ENCODE data around the gene MECR. TPM values are rescaled to one million over a fixed set of nuclear protein-coding genes. Genes with fewer than 3 reads are reported as not detected.
"Not testable (repeated sequence)": the region's sequence is repeated elsewhere in the genome, so short reads cannot be mapped to it uniquely, and the experiment has no call there.

Gene MECR
- total RNA-seq, 1 donor from 2014 or later: 13.5 TPM

DNA sequence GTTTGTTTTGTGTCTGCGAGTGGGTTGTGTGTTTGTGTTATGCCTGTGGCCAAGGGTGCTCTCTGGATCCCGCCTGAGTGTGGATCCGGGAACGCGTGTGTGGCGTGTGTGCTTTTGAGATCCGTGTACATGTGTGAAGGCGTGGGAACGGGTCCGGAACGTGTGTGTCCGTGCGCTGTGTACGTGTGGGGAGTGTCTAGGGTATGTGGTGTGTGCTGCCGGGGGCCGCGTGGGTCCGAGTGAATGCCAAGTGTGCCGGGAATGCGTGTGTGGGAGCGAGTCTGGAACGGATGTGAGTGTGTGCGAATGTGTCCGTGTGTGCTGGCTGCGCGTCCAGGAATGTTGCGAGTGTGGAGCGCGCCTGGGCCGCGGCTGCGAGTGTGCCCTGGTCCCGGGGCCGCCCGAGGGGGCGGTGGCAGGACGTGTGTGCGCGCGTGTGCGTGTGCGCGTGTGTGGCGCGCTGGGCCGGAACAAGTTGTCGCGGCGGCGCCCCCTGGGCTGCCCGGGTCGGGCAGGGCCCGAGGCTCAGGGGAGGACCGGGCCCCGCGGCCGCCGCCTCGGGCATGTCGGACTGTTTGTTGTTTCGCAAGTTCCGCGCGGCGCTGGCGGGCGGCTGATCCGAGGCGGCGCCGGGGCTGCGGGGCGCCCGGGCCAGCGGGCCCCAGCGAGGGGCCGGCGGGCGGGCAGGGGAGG, 6.5 kb upstream of the MECR start:
- FAIRE-seq (no peak), DNase-seq (ENCODE audit: low spot score in 2 of 2) (peak; percentile 60 to 61)

DNA sequence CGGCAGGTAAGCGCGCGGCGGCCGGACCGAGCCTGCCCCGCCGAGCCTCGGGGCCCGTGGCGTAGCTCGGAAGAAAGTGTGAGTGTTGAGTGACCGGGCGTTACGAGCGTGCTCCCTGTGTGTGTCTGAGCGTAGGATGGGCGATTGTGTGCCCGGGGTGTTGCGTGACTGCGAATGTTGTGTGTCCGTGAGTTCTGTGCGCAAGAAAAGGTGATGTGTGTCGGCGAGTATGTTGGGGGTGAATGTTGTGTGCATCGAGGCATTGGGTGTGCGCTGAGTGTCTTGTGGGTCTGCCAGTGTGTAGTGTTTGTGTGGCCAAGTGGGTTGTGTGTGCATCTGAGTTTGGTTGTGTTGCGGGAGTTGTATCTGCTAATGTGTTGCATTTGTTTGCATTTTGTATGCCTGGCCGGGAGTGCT, 6.0 kb upstream of the MECR start:
- FAIRE-seq: no peak
- no peak for DNase-seq (ENCODE audit: low spot score in 2 of 2)

DNA sequence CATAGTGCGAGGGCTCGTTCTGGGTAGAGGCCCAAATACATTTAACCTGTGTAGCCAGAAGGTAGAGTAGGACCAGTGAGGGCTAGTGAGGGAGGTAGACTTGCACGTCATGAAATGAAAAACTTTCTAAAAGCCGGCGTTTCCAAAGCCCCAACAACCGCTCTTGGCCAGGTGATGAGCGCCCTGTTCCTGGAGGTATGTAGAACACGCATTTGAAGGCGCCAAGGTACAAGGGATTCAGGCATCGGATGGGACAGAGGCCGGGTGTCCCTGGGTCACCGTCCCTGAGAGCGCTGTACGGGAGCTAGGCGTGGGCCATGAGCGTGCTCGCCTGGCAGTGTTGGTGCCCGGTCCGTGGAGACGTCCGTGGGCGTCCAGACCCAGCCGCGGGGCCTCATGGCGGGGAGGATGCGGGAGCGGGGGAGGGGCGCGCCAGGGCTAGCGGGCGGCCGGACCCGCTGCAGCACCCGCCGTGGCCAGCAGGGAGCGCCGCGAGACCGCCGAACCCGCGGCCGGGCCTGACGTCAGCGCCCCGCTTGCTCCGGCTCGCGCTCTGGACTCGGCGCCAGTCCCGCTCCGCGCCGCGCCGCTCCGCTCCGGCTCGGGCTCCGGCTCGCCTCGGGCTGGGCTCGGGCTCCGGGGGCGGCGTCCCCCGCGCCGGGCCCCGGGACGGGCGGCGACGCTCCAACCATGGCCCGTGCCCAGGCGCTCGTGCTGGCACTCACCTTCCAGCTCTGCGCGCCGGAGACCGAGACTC, 5.4 kb upstream of the MECR start, which contains the start of gene PTPRU:
Gene PTPRU (plus strand): TSS at position 568 of the 757 bp plus-strand sequence. CDS start 123 bp downstream, at position 691.
- FAIRE-seq (no peak), DNase-seq (ENCODE audit: low spot score in 2 of 2) (peak; percentile 97)

DNA sequence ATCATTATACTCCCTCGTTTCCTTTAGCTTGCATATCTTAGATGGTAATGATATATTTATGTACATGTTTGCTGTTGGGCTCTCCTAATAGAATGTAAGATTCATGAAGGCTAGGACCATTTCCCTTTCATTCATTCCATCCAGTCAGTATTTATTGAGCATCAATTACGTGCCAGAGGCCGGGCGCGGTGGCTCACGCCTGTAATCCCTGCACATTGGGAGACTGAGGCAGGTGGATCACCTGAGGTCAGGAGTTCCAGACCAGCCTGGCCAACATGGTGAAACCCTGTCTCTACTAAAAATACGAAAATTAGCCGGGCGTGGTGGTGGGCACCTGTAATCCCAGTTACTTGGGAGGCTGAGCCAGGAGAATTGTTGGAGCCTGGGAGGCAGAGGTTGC, 4.1 kb upstream of the MECR start:
- not testable (repeated sequence) for FAIRE-seq; DNase-seq (ENCODE audit: low spot score in 2 of 2)

DNA sequence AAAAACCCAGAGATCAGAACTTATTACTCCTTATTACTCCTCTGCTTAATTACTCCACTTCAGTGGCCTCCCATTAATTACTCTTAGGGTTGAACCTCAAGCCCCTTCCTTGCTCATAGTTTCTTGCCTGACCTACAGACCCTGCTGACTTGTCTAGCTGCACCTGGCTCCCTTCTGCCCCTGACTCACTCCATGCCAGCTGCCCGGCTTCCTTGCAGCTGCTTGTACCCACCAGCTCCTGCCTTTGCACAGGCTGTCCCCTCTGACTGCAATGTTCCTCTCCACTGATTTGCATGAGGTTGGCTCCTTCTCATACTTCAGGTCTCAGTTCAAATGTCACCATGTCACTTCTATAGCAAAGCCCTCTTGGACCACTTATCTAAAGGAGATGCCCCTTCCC, 3.7 kb upstream of the MECR start:
- FAIRE-seq: no peak

DNA sequence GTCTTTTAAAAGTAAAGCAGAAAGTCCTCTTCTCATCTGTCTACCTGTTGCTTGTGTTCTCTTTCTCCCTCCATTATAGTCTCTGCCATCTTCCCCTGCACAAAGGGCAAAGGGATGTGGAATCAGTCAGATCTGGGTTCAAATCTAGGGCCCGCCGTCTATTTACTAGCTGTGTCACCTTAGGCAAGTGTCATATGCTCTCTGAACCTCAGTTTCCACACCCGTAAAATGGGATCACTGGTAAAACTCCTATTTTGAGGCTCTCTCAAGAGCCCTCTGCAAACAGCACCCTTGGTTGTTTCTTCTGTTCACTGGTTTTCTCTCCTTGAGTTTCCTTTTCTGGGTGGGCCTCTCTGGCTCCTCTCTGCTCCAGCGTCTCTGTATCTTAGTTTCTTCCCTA, 3.0 kb upstream of the MECR start:
- FAIRE-seq (no peak), DNase-seq (ENCODE audit: low spot score in 2 of 2) (no peak)

More for the DNA sequence above, 3.7 kb upstream of the MECR start:
- no peak for DNase-seq (ENCODE audit: low spot score in 2 of 2)

DNA sequence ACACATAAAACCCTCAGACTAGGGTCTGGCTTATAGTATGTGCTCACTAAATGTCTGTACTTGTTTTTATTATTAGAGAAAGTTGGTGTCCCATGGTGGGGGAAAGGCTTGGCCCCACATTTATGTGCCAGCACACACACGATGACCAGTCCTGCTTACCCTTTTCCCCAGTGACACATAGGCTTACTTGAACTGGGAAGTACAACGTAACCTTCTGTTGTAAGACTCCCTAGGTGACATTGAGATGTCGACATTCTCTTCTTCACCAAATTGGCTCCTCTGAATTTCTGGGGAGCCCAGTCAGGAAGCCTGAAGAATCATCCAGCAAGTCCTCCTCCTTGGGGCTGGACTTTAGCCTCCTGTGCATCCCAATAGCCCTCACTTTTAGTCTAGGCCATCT, 1.7 kb upstream of the MECR start:
- DNase-seq (ENCODE audit: low spot score in 2 of 2): no peak
- FAIRE-seq: no peak

DNA sequence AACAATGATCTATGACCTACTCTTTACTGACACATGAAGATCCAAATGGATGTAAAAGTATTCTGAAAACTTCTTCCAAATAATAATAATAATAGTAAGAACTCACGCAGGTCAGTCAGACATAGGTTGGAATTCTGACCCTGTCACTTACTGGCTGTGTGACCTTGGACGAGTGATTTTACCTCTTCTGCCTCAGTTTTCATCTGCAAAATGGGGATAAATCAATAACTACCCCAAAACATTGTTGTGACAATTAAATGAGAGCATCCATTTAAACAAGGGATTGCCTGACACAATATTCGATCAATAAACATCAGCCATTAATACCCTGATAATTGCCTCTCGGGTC, 556 bp downstream of the MECR start:
- FAIRE-seq: no peak
- no peak for DNase-seq (ENCODE audit: low spot score in 2 of 2)

DNA sequence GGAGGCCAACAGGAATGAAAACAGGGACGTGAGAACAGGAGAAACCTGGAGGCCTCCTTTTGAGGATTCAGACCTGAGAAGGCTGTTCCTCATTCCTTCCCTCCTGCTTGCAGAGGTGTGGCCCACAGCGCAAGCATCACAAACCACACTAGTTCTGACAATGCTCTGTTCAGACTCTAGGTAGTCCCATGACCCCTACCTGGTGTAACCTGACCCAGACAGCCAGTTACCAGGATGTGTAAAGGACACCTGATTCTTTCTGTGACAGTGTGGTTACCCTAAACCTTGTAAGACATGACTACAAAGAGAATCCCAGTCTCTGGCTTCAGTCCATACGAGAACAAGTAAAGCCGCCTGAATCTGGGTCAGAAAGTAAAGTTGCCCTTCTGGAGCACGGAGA, 3.2 kb downstream of the MECR start:
- no peak for FAIRE-seq
- DNase-seq (ENCODE audit: low spot score in 2 of 2): no peak

DNA sequence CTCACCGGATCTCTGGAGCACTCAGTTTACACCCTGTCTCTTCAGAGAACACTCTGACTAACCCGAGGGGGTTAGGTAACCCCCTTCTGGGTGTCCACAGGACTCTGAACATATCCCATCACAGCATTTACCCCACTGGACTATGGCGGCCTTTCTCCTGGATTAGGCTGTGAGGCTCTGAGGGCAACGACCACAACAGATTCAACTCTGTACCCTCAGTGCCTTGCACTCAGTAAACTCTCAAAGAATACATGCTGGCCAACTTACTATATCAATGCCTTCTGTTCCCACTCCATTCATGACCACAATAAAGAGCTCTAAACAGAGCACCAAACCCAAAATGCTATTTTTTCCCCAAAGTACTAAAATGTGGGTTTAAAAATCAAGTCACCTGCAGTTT, 5.4 kb downstream of the MECR start:
- FAIRE-seq (no peak), DNase-seq (ENCODE audit: low spot score in 2 of 2) (no peak)

DNA sequence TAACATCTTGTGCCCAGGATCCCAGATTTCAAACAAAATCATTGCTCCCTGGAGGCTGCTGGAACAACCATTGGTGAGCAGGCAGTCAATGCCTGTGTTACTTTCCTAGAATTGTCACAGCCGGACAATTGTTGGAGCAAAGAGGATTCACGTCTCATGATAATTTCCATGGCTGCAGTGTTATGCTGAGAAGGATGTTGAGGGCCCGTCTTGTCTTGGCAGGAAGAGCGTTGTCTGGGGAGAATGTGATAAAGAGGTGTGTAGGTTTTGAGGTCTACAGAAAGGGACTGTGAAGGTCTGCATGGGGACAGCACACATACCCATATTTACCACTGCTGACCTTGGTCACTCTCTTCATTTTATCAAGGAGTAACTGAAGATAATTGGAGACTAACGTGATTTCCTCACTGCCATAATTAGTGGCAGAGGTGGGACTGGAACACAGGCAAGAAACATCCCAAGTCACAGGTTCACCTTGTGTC, 6.3 kb downstream of the MECR start:
- FAIRE-seq: no peak
- no peak for DNase-seq (ENCODE audit: low spot score in 2 of 2)

DNA sequence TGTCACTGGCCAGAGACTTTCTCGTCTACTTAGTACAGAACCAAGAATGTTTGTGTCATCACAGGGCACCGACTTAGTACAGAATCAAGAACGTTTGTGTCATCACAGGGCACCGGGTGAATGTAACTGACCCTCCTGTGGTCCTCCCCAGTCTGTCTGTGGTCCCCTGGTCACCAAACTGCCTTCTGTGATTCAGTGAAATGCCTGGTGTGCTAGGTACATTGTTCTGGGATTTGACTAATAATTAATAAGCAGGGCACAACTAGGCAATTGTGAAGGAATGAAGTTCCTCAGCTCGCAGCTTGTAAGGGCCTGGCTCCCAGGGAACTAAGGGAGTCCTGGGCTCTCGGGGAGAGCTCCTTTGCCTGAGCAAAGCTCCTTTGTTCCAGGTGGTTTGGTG, 7.2 kb downstream of the MECR start:
- FAIRE-seq: no peak
- no peak for DNase-seq (ENCODE audit: low spot score in 2 of 2)

DNA sequence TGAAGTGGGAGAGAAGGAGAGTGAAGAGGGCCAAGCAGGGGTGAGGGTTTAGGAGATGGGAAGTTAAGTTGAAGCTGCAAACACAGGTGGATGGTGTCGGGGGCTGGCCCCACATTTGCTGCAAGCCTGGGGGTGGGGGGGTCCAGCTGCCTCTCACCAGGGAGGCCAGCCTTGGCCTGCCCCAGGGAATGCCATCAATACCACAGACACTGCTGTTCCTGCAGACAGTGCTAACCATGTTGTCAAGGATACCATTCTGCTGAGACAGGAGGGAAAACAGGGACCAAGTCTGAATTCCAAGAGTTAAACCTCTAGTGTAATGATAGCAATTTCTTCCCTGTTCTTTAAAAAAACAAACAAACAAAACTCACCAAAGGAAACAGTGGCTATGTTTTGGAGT, 8.0 kb downstream of the MECR start:
- DNase-seq (ENCODE audit: low spot score in 2 of 2) (no peak), FAIRE-seq (no peak)

DNA sequence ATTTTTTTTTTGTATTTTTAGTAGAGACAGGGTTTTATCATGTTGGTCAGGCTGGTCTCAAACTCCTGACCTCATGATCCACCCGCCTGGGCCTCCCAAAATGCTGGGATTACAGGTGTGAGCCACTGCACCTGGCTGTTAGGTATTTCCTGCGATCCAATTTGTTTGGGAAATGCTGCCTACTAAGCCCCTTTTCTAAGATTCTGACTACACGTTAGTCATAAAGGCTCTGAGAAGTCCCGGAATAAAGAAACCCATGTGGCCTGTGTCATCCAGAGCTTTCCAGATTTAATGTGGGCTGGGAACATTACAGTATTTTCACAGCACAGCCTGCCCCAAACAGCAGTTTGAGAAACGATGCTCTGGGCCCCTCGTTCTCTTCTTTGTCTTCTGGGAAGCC, 8.5 kb downstream of the MECR start:
- FAIRE-seq: not testable (repeated sequence)

DNA sequence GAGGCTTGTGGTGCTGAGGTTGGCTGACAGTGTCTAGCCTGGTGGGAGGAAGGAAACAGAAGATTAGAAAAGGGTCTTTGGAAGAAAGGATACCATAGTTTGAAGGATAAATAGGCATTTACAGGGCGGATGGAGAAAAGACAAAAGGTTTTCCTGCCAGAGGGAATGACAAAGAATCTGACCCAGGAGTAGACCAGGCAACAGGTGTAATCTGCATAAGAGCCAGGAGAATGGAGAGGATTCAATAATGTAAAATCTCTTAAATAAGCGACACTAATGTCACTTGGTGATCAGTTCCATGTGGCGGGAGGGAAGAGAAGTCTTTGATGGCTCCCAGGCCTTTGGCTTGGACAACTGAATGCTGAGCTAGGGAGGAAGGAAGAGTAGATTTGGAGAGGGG, 9.4 kb downstream of the MECR start:
- DNase-seq (ENCODE audit: low spot score in 2 of 2): no peak
- FAIRE-seq: no peak

More for the DNA sequence above, 8.5 kb downstream of the MECR start:
- DNase-seq (ENCODE audit: low spot score in 2 of 2): not testable (repeated sequence)

DNA sequence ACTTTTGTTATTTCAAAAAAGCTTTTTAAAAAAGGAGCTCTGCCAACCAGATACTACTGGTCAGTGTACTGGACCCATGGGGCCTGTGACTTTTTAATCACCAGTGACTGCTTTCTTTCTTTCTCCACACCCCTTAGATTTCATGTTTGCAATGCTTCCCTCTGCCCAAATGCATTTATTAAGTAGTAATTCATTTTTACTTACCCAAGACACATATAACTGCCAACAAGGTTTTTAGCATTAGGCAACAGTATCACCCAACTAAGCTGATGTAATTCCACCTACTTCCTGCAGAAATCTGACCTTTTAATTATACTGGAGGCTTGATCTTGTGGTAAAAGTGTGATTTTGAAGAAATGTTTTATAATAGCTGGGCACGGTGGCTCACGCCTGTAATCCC, 12.5 kb downstream of the MECR start:
- no peak for FAIRE-seq

DNA sequence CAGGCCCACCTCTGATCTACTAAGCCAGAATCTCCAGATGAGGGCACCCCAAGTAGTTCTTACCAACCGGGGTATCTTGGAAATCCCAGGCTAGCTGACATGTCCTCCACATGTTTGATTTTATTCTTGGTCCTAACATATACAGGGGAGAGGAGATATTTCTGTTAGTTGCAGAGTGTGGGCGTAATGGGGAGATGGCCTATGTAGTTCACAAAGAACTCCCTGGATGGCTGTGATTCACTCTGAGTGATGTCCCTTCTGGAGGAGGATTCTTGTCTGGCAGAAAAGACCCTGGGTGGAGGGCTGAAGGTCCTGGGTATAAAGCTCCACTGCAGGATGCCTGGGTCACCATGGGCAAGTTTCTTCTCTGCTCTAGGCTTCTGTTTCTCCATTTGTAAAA, 13.1 kb downstream of the MECR start:
- DNase-seq (ENCODE audit: low spot score in 2 of 2) (no peak), FAIRE-seq (no peak)

More for the DNA sequence above, 12.5 kb downstream of the MECR start:
- no peak for DNase-seq (ENCODE audit: low spot score in 2 of 2)

DNA sequence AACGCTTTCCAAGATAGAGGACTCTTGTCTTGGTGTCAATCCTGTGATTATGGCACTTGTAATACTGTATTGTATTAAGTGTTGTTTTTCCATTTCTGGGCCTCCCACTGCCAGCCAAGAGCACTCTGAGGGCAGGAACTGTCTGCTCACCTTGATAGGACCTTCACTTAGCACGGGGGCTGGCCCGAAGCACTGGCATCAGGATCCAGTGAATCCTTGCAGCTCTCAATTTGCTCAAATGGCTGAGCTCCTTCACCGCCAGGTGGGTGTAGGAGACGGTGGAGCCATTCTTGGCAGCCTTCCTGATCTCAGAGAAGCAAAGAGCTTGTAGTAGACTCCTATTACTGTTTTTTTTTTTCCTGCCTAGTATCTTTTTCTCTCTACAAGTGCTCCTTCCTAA, 17.7 kb downstream of the MECR start:
- no peak for FAIRE-seq
- no peak for DNase-seq (ENCODE audit: low spot score in 2 of 2)

DNA sequence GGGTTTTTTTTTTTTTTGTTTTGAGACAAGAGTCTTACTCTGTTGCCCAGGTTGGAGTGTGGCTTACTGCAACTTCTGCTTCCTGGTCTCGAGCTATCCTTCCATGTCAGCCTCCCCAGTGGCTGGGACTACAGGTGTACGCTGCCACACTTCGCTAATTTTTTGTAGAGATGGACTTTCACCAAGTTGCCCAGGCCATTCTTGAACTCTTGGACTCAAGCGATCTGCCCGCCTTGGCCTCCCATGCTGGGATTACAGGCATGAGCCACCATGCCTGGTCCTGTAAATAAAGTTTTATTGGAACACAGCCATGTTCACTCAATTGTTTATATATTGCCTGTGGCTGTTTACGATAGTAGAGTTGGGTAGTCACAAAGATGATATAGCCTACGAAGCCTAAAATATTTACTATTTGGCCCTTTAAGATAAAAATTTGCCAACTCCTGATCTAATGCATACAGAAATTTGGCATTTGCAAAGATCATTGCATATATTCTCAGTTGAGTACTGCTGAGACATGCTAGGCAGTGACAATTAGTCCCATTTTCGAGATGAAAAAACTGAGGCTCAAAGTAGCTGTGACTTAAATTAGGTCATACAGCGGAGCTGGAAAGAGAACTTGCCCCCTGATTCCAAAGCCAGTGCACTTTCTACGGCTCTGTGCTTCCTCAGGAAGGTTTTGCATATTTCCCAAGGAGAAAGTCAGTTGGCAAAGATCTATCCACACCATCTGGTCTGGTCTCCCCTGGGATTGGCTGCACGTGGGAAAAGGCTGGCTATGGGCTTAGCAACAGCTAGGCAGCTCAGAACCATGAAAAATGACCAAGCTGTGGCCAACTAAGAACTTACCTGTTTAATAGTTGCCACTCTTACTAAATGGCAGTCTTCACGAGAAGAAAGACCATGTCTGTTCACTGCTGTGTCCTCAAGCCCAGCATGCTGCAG, 19.4 kb downstream of the MECR start:
- DNase-seq (ENCODE audit: low spot score in 2 of 2): no peak
- no peak for FAIRE-seq

DNA sequence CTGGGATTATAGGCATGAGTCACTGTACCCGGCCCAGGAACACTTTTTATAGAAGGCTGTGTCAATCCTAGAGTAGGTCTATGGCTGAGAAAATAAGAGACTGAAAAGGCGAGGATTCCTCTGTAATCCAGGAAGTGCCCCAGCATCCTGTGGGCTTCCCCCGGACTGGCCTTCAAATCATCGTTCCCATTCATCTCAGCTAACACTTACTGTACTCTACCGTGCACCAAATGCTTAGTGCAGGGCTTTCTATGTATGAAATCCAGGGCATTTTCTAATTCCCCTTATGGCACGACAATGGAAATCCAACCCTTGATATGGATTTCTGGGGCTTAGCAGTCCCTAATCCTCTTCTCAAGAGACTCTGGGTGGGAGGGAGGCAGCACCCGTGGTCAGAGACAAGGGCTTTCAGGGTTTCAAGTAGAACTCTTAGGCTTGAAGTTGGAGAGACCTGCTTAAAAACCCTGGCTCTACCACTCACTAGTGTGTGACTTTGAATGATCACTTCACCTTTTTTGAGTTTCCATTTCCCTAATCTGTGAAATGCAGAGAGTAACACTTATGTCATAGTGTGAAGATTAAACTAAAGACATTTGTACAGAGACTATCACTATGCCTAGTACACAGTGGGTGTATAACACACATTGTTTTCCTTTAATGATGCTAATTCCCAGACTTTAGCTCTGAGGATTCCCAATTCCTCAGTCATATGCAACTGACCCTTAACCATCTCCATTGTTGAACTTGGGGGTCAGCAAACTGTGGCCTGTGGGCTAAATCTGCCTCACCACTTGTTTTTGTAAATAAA, 20.3 kb downstream of the MECR start:
- FAIRE-seq (no peak), DNase-seq (ENCODE audit: low spot score in 2 of 2) (no peak)
